Stomach (tissue), 9 donors: Measurements from ENCODE around the gene WDR20. TPM values are rescaled to one million over a fixed set of nuclear protein-coding genes. Genes with fewer than 3 reads are reported as not detected.

Experiments used
- DNase-seq, 2 donors: peaks; one replicate each; pipeline versions ENCODE4 v3.0.0 to v3.0.0-alpha.2; 2013 to 2019
- H3K27ac ChIP-seq, 5 donors: fragments of 200-600 bp in 4 of 5; sonication (generic) in 4 of 5; one replicate each; pipeline ENCODE4 v1.5.1; 2013 to 2019; ENCODE audit warnings: mild to moderate bottlenecking in 1 of 5, moderate library complexity in 1 of 5
- H3K27me3 ChIP-seq, 3 donors: fragments of 200-600 bp; sonication (generic); one replicate each; pipeline ENCODE4 v1.5.1; 2017 to 2019; ENCODE audit warnings: mixed run types in 1 of 3
- H3K36me3 ChIP-seq, 4 donors: fragments of 200-600 bp; sonication (generic); 1 replicate in 3 of 4; 2 replicates in 1 of 4; pipeline ENCODE4 v1.5.1; 2016 to 2019
- H3K4me1 ChIP-seq, 4 donors: fragments of 200-600 bp; sonication (generic); one replicate each; pipeline ENCODE4 v1.5.1; 2016 to 2019
- H3K4me3 ChIP-seq, 4 donors: fragments of 200-600 bp; sonication (generic) in 3 of 4; one replicate each; pipeline ENCODE4 v1.5.1; 2016 to 2019; ENCODE audit warnings: mild to moderate bottlenecking in 1 of 4
- H3K9me3 ChIP-seq, 4 donors: fragments of 200-600 bp; sonication (generic); one replicate each; pipeline ENCODE4 v1.5.1; 2016 to 2019
- EP300 ChIP-seq: sonication (generic); formaldehyde crosslinking; IDR thresholded peaks from one replicate; pipeline ENCODE4 v1.6.1; 2017; ENCODE audit warnings: antibody characterized with exemption
- POLR2A ChIP-seq, 4 donors: fragments of 450-650 bp; IDR thresholded peaks; one replicate each; pipeline ENCODE4 v1.6.1; 2016; ENCODE audit warnings: antibody characterized with exemption in 4 of 4, control low read depth in 2 of 4, mild to moderate bottlenecking in 1 of 4, moderate library complexity in 1 of 4
- POLR2AphosphoS5 ChIP-seq, 3 donors: sonication (generic); formaldehyde crosslinking; IDR thresholded peaks; one replicate each; pipeline ENCODE4 v1.6.1; 2016; ENCODE audit warnings: antibody characterized with exemption in 3 of 3
- WGBS, 5 donors: extraction: QIAGEN DNeasy Blood & Tissue Kit in 3 of 5; methylation state at CpG; one replicate each; pipeline versions ENCODE4 v1.1.5 to v1.1.7; 2013 to 2018; 5-methylcytosine and 5-hydroxymethylcytosine counted together
- intact Hi-C: fragments of 100-400 bp; cut with DNase I; formaldehyde crosslinking; loops from one replicate; pipeline ENCODE4 v1.15.1; 2023; ENCODE audit warnings: low total_unique reads
- polyA plus RNA-seq, 3 donors: library from polyadenylated mRNA; stranded (reverse); fragments of 200-250 nt; gene quantifications; one replicate each; pipeline ENCODE4 v1.2.3, GENCODE V29; 2013
- total RNA-seq, 5 donors: library from RNA; depleted of rRNA; stranded (reverse); fragments of >200 nt; gene quantifications; one replicate each; pipeline versions ENCODE4 v1.1.0 to v1.2.3, GENCODE V29; 2014 to 2016
- TF ChIP-seq, protein P1 (sequence below), 7 experiments: fragments of 450-650 bp in 4 of 7; fragments of 200-600 bp in 3 of 7; sonication (generic) in 3 of 7; IDR thresholded peaks; one replicate each; pipeline ENCODE4 v1.5.1; 2016 to 2019; ENCODE audit warnings: antibody characterized with exemption in 7 of 7, control low read depth in 2 of 7, mild to moderate bottlenecking in 1 of 7
- donor health status: healthy with polysubstance abuse.
- donor health status: Bipolar disorder and iron deficiency.
- donor health status: healthy.

WDR20 gene
- total and polyA plus RNA-seq, 8 donors, result 8.2 to 44.2 (median 14.5) TPM

DNA sequence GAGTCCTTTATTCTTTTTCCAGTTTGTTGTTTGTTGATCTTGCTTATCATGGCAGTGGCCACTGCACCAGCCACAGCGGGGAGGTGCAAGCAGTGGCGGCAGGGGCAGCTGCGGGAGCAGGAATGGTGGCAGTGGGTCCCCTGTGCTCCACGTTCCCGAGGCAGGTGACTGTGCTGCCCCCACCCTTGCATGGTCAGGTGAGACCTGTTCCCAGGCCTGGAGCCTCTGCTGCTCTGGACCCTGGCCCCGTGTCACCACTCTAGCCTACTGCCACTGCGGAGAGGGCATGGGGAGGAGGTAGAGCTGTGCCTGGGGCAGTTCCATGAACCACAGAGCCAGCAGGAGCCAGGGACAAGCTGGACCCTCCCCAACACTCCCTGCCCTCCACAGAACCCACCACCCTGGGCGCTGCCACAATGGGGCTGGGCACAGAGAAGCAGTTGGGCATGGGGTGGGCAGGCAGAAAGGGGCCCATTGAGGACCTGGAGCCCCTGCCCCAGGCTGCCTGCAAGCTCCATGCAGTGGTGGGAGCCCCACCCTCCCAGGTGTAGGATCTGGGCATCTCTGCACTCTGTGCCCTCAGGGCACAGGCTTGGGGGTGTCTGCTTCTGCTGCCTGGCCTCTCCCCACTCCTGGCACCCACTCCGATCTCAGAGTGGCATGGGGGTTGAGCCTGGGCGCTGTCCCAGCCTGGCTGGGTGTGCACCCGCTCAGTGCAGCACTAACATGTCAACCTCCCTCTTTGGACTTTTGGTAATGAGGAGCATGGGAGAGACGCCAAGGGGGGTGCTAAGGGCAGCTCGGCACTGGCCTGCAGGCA lies 23.1 kb upstream of the WDR20 start:
- Histone ChIP-seq H3K27ac (no peak overlapping the region), H3K27me3 (no peaks in the 10 kb centered on the region), H3K36me3 (peaks cover 0 to 12% (median 2%) of the 10 kb centered on the region in 4 donors), H3K4me3 (no peak overlapping the region), H3K4me1 (no peaks in the 10 kb centered on the region), H3K9me3 (no peaks in the 10 kb centered on the region)
- TF ChIP-seq, protein P1, sequence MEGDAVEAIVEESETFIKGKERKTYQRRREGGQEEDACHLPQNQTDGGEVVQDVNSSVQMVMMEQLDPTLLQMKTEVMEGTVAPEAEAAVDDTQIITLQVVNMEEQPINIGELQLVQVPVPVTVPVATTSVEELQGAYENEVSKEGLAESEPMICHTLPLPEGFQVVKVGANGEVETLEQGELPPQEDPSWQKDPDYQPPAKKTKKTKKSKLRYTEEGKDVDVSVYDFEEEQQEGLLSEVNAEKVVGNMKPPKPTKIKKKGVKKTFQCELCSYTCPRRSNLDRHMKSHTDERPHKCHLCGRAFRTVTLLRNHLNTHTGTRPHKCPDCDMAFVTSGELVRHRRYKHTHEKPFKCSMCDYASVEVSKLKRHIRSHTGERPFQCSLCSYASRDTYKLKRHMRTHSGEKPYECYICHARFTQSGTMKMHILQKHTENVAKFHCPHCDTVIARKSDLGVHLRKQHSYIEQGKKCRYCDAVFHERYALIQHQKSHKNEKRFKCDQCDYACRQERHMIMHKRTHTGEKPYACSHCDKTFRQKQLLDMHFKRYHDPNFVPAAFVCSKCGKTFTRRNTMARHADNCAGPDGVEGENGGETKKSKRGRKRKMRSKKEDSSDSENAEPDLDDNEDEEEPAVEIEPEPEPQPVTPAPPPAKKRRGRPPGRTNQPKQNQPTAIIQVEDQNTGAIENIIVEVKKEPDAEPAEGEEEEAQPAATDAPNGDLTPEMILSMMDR (IDR thresholded peaks at IDR 0.05), result no peak
- no peak for TF ChIP-seq POLR2AphosphoS5 (IDR thresholded peaks at IDR 0.05)
- no peak for TF ChIP-seq EP300
- no peak for TF ChIP-seq POLR2A (IDR thresholded peaks at IDR 0.05)
- no peak for DNase-seq
- intact Hi-C loops, result no loop called here
- WGBS, 5 donors, result 92 to 100% (median 94%) methylated on average over 10 to 13 of the region's 13 CpGs

DNA sequence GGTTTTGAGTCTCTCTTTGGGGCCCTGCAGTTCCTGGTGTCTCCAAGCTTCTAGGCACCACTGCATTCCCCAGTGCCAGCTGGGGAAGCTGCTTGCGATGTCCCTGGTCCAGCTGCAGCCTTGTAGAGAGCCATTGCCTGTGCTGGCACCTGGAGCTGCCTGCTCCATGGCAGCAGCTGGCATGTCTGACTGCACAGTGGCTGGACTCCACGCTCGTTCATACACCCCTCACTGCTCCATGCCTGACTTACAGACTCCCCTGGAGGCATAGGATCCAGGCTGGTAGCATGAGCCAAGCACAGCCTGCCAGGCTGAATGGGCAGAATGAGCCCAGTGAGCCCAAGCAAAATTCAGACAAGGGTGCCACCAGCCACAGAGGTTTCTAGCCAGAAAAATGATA lies 21.8 kb upstream of the WDR20 start:
- H3K4me1 ChIP-seq, result no peaks in the 10 kb centered on the region
- WGBS, 5 donors, result 81 to 98% (median 90%) methylated on average over 3 of the region's 3 CpGs
- H3K9me3 ChIP-seq, result no peaks in the 10 kb centered on the region
- intact Hi-C loops, result no loop called here
- no peak for DNase-seq
- no peak overlapping the region for H3K4me3 ChIP-seq
- H3K36me3 ChIP-seq, result peaks cover 0 to 12% (median 2%) of the 10 kb centered on the region in 4 donors
- no peak overlapping the region for H3K27ac ChIP-seq
- no peak for TF ChIP-seq POLR2A (IDR thresholded peaks at IDR 0.05)
- TF ChIP-seq, protein P1 (IDR thresholded peaks at IDR 0.05), result no peak
- TF ChIP-seq POLR2AphosphoS5 (IDR thresholded peaks at IDR 0.05), result no peak
- TF ChIP-seq EP300, result no peak
- H3K27me3 ChIP-seq, result no peaks in the 10 kb centered on the region

DNA sequence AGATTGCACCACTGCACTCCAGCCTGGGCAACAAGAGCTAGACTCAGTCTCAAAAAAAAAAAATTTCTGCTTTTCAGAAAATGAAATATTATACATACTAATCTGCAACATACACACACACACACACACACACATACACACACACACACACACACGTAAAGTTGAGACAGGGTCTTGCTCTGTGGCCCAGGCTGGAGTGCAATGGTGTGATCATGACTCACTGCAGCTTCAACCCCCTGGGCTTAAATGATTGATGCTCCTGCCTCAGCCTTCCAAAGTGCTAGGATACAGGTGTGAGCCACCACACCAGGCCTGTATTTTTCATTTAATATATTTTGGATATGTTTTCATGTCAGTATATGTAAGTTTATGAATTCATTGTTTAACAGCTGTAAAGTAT lies 18.8 kb upstream of the WDR20 start:
- Histone ChIP-seq H3K36me3 (peaks cover 0 to 12% (median 2%) of the 10 kb centered on the region in 4 donors), H3K27me3 (no peaks in the 10 kb centered on the region), H3K4me1 (no peaks in the 10 kb centered on the region), H3K9me3 (no peaks in the 10 kb centered on the region), H3K27ac (no peak overlapping the region), H3K4me3 (no peak overlapping the region)
- intact Hi-C loops, result no loop called here
- DNase-seq, result no peak
- WGBS, 5 donors, result 65 to 94% (median 78%) methylated on average over 1 of the region's 1 CpG
- TF ChIP-seq, protein P1 (IDR thresholded peaks at IDR 0.05), result no peak
- TF ChIP-seq POLR2AphosphoS5 (IDR thresholded peaks at IDR 0.05) (no peak), EP300 (no peak), POLR2A (IDR thresholded peaks at IDR 0.05) (no peak)

DNA sequence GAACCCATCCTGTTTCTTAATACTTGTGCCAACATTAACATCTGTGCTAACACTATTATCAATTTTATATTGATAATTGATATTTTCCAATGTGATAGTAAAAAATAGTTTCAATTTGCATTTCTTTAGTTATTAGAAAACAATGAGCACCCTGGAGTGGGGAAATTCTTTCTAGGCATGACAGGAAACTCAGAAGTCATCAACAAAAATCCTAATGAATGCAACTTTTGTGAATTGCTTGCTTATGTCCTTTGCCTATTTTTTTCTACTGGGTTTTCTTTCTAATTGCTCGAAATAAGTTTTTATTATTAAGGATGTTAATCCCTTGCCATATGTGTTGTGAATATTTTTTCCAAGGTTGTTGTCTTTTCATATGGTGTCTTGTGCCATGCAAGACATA lies 18.1 kb upstream of the WDR20 start:
- intact Hi-C loops, result no loop called here
- TF ChIP-seq, protein P1 (IDR thresholded peaks at IDR 0.05), result no peak
- no peak for TF ChIP-seq EP300
- TF ChIP-seq POLR2AphosphoS5 (IDR thresholded peaks at IDR 0.05), result no peak
- TF ChIP-seq POLR2A (IDR thresholded peaks at IDR 0.05), result no peak
- H3K36me3 ChIP-seq, result peaks cover 0 to 12% (median 1%) of the 10 kb centered on the region in 4 donors
- 73 to 88% (median 85%) methylated on average over 1 of the region's 1 CpG for WGBS, 5 donors
- no peak overlapping the region for H3K4me3 ChIP-seq
- no peaks in the 10 kb centered on the region for H3K9me3 ChIP-seq
- H3K27ac ChIP-seq, result no peak overlapping the region
- no peak for DNase-seq
- H3K4me1 ChIP-seq, result no peaks in the 10 kb centered on the region
- no peaks in the 10 kb centered on the region for H3K27me3 ChIP-seq
